CD4-positive, alpha-beta T cell treated with Interleukin-1 beta for 1 hour (primary cell): ENCODE data around the gene GNAT1.

ENCODE experiments used
- DNase-seq, 2 donors: peaks; one replicate each; pipeline ENCODE4 v3.0.0-alpha.2; 2020 to 2022

Gene GNAT1

GRCh38 chr3:50190936-50191660, at the start of gene GNAT1:
Gene GNAT1 (plus strand): TSS chr3:50191610. CDS start chr3:50191726, 116 bp downstream.
- no peak for DNase-seq

DNA sequence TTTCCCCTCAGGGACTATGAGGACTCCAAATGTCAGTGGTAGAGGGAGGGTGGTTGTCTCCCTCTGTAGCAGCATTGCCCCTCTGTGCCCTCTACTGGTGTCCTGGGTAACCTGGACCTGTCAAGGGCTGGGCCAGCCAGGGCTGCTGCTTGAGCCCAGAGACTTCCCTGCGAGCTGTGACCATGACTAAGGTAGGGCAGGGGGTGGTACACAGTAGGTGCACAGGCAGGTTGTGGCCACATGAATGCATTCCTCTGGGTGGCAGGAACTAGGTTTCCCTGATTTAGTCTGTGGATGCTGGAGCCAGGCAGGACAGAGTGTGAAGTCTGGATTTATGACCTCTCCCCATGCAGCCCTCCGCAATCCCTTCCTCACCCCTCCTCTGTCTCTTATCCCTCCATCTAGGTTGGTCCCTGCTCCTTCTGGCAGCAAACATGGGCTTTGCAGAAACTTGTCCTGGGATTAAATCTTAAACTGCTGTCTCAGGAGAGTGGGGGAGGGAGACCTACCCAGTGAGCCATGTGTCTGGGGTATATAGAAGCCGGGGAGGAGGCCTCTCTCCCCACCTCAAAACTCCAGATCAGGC, 45.0 kb upstream of the GNAT1 start:
- no peak for DNase-seq

DNA sequence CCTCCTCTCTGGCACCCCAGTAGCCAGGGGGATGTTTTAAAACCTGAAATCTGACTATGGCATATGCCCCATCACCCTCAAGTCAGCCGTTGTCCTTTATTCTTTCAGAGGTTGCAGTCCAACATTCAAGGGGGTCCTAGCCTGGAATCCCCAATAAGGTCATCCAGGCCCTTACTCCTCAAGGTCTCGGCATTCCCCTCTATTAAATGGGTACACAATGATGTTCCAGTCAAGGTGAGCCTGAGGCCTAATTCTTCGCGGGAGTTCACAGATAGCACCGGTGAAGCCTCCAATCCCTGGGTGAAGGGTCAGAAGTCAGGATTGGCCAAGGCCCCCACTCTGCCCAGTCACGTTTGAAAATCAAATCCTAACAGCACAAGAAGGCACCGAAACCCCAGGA, 44.4 kb upstream of the GNAT1 start:
- DNase-seq, result no peak

DNA sequence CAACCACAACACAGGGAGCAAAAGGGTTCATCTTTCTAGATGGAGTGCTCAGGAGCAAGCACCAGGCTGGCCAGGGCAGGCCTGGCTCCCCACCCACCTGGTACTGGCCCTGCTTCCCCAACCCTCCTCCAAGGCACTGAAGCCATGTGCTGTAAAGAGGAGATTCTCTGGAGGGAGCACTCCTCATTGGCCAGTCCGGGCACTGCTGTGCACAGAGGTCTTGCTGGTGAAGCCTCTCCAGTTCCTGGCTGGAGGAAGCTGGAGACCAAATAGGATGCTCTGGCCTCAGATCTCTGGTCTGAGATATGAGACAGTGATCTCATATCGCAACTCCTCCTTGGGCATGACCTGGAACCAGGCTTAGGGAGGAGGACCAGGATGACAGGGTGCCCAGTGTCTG, 44.0 kb upstream of the GNAT1 start:
- no peak for DNase-seq

DNA sequence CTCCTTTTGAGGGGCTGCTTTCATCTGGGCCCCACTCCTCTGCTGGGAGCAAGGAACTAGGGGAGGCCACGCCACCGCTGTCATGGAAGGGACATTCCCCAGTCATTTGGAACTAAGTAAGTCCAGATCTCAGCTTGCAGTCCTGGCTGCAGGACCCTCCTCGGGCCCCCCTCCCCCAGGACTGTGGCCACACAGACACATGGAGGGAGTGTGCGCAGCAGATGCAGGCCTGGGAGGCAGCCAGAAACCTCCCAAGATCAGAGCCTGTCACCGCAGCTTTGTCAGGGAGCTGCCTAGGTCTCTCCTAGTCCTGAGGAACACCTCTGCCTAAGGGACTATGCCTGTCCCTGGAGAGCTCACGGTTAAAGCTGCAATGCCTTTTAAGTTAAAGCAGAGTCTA, 43.5 kb upstream of the GNAT1 start:
- DNase-seq, result no peak

DNA sequence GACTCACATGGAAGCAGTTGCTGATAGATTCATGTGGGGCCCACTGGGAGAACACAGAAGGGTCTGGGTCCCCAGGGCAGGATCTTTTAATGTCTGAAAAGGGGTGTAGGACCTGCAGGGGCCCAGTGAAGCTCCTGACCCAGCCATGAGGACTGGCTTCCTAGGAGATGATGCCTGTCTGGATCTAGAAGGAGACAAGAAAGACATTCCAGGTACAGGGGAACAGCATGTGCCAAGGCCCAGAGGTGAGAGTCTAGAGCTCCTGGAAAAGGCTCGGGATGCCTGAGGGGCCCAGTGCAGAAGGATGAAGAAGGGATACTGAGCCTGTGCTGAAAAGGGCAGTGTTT, 41.0 kb upstream of the GNAT1 start:
- DNase-seq, result no peak

DNA sequence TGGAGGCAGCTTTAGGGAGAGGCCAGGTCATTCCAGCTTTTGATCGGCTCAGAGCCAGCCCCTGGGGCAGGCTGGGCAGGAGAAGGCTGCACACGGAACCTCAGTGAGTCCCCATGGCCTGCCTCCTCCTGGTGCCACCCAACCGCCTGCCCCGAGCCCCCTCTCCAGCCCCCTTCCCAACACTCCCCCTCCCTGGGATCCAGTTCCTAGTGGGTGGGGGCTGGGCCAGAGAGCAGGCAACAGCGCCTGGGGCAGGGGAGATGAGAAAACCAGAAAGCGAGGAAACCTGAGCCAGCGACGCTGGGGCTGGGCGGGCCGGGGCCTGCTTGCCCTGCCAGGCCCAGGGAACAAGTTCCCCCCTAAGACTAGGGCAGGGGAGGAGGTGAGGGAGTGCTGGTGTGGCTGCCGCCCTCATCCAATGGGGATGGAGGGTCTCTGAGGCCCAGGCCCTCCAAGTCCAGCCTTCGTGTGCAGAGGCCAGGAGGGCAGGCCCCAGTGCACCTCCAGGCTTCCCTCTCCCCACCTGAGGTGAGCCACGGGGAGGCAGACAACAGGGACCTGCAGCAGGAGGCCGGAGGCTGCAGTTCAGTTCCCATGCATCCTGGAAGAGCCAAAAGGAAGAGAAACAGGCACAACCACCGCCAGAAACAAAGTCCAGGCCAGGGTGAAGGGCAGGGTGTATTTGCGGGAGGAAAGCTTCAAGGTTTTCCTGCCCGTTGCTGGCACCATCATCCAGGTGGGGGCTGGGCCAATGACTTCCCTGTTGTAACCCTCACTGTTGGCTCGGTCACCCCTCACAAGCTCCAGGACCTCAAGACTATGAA, 40.3 kb upstream of the GNAT1 start:
- DNase-seq, result no peak

DNA sequence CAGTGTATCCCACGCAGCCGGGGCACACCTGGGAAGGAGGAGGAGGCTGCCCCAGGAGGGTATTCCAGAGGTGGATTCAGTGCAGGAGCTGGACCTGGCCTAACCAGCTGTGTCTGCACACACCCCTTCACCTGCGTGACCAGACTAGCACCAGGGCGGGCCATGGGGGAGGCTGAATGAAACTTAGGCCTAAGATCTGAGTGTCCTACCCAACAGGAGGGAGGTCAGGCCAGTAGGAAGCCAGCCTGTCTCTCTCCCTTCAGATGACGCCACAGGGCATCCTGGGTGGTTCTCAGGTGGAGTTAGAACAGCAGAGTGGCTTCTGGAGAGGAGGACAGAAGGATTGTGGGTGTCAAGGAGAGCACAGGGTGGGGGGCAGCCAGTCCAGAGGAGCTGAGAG, 39.7 kb upstream of the GNAT1 start:
- no peak for DNase-seq

GRCh38 chr3:50153782-50154475, 37.5 kb upstream of the GNAT1 start:
- no peak for DNase-seq

GRCh38 chr3:50154476-50154839, 37.0 kb upstream of the GNAT1 start:
- DNase-seq, result no peak

DNA sequence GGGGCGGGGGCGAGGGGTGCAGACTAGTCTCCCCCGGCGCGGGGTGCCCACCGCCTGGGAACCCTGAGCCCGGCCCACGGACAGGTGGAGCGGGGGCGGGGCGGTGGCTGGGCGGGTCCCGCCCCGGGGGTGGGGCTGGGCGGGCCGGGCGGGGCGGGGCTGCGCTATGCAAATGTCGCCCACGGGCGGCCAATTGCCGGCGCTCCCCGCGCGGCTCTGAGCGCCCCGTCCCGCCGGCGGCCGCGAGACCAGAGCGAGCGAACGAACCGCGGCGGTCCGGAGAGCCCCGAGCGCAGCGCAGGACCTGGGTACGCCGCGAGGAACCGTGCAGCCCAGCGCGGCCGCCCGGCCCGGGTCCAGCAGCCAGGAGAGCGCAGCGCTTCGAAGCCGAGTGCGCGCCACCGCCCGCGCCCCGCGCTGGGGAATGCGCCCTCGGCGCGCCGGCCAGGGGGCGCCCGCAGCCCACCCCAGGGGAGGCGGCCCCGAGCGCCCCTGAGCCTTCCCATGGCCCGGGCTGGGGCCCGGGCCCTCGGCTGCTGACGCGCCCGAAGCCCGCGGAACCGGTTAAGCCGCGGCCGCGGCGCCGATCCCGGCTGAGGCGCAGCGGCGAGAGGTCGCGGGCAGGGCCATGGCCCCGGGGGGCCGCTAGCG, 36.4 kb upstream of the GNAT1 start, which contains the start of gene SEMA3F:
Gene SEMA3F, plus strand, starts transcription at position 485 of the 651 bp plus-strand sequence. CDS start 4,299 bp downstream, outside the sequence.
- DNase-seq, result peak; percentile 75 to 76

GRCh38 chr3:50155491-50155878, 35.9 kb upstream of the GNAT1 start:
- no peak for DNase-seq

- DNase-seq, result no peak
Measured at GRCh38 chr3:50155891-50156290, 35.5 kb upstream of the GNAT1 start.

DNA sequence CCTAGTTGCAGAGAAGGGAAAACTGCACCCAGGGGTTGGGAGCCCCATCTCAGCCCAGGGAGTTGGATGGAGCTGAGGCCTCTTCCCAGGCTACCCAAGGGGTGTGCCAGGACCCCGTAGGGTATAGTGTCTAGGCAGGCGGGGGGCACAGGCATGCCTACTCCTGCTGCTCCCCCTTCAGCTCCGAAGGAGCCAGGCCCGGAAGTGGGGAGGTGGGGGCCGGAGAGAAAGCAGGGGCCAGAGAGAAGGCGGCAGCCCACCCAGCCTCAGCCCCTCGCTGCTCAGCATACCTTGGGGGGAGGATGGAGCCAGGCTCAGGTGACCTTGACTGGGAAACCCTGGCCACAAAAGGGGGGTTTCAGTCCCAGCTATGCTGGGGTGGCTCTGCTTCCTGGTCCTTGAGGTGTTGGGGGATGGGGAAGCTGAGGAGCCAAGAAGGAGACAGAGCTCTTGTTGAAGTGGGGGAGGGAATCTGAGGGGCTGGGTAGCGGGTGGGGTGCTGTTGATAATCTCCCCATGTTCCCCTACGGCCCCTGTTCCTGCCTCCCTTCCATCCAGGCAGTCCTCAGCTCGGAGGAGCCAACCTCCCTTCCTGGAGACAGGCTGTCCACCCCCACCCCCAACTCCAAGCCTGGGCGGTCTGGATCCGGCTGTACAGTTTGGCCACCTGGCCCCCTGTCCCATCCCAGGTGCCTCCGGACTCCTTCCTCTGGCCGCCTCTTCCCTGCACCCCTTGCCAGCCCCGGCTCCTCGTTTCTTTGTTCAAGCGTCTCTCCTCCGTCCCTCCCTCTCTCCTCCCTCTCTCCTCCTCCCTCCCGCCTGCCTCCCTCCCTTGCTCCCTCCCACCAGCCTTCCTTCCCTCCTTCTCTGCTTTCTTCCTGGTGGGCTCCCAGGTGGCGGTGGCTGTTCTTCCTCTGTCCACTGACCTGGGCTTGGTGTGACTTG, 34.6 kb upstream of the GNAT1 start:
- DNase-seq, result no peak

GRCh38 chr3:50157827-50158529, 33.4 kb upstream of the GNAT1 start:
- no peak for DNase-seq

- DNase-seq, result no peak
Measured at GRCh38 chr3:50158530-50159146, 32.8 kb upstream of the GNAT1 start.

DNA sequence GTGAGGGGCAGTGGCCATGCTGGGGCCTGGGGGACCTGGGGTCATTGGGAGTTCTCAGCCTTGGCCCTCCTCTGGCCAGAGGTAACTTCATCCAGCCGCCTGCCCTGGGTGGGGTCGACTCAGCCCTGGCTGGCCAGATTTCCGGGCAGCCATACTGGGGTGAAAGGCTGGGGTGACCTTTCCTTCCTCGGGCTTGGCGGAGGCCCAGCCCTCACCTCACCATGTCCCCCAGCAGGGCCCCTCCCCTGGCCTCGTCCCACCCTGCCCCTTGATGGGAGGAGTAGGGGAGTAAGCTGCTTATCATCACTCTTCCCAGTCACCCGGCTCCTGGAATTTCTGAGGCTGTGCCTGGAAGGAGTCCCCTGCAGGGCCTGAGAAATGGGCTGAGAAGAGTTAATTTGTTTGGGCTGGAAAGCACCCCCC, 30.8 kb upstream of the GNAT1 start:
- DNase-seq, result no peak

DNA sequence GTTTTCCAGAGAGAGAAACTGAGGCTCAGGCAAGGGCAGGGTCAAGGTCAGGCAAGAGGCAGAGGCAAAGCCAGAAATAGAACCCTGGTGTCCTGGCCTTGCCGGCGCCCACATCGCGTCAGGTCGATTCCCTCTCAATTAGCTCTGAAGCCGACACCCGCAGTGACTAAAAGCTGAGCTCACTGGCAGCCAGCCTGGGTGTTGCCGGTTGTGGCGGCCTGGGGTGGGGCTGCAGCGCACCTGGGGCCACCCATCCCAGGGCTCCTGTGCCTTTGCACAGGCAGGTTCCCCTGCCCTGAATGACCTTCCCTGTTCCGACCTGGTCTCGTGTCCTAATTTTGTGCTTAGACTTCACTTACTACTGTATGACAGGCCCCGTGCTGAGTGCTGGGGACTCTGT, 30.1 kb upstream of the GNAT1 start:
- DNase-seq, result no peak

- DNase-seq, result no peak
Measured at GRCh38 chr3:50162034-50162883, 29.2 kb upstream of the GNAT1 start.
